Activated CD4-positive, alpha-beta memory T cell treated with anti-CD3 and anti-CD28 coated beads, Interleukin-2, amount 10 ng/mL, durations not matched to agents 7 days and 5 days (primary cell): ENCODE measurements around the gene STX1A. TPM values are rescaled to one million over a fixed set of nuclear protein-coding genes. Genes with fewer than 3 reads are reported as not detected.
A peak's percentile ranks its signal among the peaks of the same experiment; 100 is the strongest.
"Not testable (repeated sequence)": the region's sequence is repeated elsewhere in the genome, so short reads cannot be mapped to it uniquely, and the experiment has no call there.

Experiments
- CTCF ChIA-PET: fragments of 350-600 bp; sonication (Branson Sonifier 250); formaldehyde crosslinking; loops from one replicate; lab custom pipeline; 2021; ENCODE audit warnings: antibody characterized with exemption, inconsistent platforms; lab: Charles Lee
- POLR2A ChIA-PET: fragments of 350-600 bp; sonication (Branson Sonifier 250); formaldehyde crosslinking; loops from one replicate; lab custom pipeline; 2021; ENCODE audit warnings: antibody characterized with exemption; lab: Charles Lee
- DNase-seq: peaks from one replicate; pipeline ENCODE4 v3.0.0-alpha.2; 2020
- H3K27ac Mint-ChIP-seq: one replicate; pipeline ENCODE4 v1.8.0; 2021; ENCODE audit warnings: mild to moderate bottlenecking, mixed read lengths
- H3K27me3 Mint-ChIP-seq: one replicate; pipeline ENCODE4 v1.8.0; 2021; ENCODE audit warnings: mixed read lengths
- H3K36me3 Mint-ChIP-seq: one replicate; pipeline ENCODE4 v1.8.0; 2021; ENCODE audit warnings: low read depth, mixed read lengths
- H3K4me1 Mint-ChIP-seq: one replicate; pipeline ENCODE4 v1.8.0; 2021; ENCODE audit warnings: mixed read lengths
- H3K4me3 Mint-ChIP-seq: one replicate; pipeline ENCODE4 v1.8.0; 2021; ENCODE audit warnings: mild to moderate bottlenecking, mixed read lengths
- H3K9me3 Mint-ChIP-seq: one replicate; pipeline ENCODE4 v1.8.0; 2021; ENCODE audit warnings: mixed read lengths
- total RNA-seq, 2 experiments: library from RNA; stranded (reverse); gene quantifications; one replicate each; pipeline ENCODE4 v1.2.3, GENCODE V29; 2021

Gene STX1A
- total RNA-seq, 2 experiments from 2014 or later: 27.9 to 30.7 TPM

GRCh38 chr7:73669288-73669701 lies 50.2 kb downstream of the STX1A start:
- CTCF ChIA-PET: no interaction called here
- peaks cover 33% of the 10 kb centered on the region for H3K27me3 Mint-ChIP-seq
- H3K9me3 Mint-ChIP-seq: no peaks in the 10 kb centered on the region
- H3K4me3 Mint-ChIP-seq: no peak overlapping the region
- H3K4me1 Mint-ChIP-seq: peaks cover 10% of the 10 kb centered on the region
- H3K36me3 Mint-ChIP-seq: no peaks in the 10 kb centered on the region
- POLR2A ChIA-PET: interaction anchor here (1.5 kb wide), 1 partner anchor 15 kb away, joined by 5 read pairs; the partner anchor contains the start of gene BUD23
- no peak overlapping the region for H3K27ac Mint-ChIP-seq
- DNase-seq: no peak

GRCh38 chr7:73668886-73669230 lies 50.6 kb downstream of the STX1A start:
- CTCF ChIA-PET: no interaction called here
- POLR2A ChIA-PET: interaction anchor here (1.1 to 1.5 kb wide), 2 partner anchors 15 to 147 kb away, joined by 5 read pairs; partner anchors contain the start of genes BAZ1B and BUD23
- H3K36me3 Mint-ChIP-seq: no peaks in the 10 kb centered on the region
- H3K27me3 Mint-ChIP-seq: peaks cover 37% of the 10 kb centered on the region
- H3K9me3 Mint-ChIP-seq: no peaks in the 10 kb centered on the region
- H3K4me3 Mint-ChIP-seq: no peak overlapping the region
- peaks cover 12% of the 10 kb centered on the region for H3K4me1 Mint-ChIP-seq
- no peak for DNase-seq
- no peak overlapping the region for H3K27ac Mint-ChIP-seq

GRCh38 chr7:73668103-73668885 lies 51.2 kb downstream of the STX1A start:
- Mint-ChIP-seq H3K27me3 (peaks cover 38% of the 10 kb centered on the region), H3K36me3 (peaks cover under 1% of the 10 kb centered on the region), H3K4me1 (peaks cover 12% of the 10 kb centered on the region), H3K4me3 (peak overlapping the region; percentile 26), H3K27ac (no peak overlapping the region), H3K9me3 (peaks cover under 1% of the 10 kb centered on the region)
- CTCF ChIA-PET: interaction anchor here (0.8 to 1.1 kb wide), 3 partner anchors 16 to 70 kb away, joined by 3 to 6 read pairs (median 3); partner anchors contain the start of gene ABHD11
- DNase-seq: no peak
- POLR2A ChIA-PET: interaction anchor here (0.9 to 1.5 kb wide), 3 partner anchors 16 to 147 kb away, joined by 3 to 5 read pairs (median 5); partner anchors contain the start of genes BAZ1B and BUD23

- peaks cover 5% of the 10 kb centered on the region for H3K9me3 Mint-ChIP-seq
- peak; percentile 93 for DNase-seq
- H3K27ac Mint-ChIP-seq: no peak within 1 kb of the TSS
- H3K4me1 Mint-ChIP-seq: peaks cover 12% of the 10 kb centered on the region
- peak within 1 kb of the TSS; percentile 64 for H3K4me3 Mint-ChIP-seq
- POLR2A ChIA-PET: interaction anchor here (0.9 to 1.5 kb wide), 3 partner anchors 16 to 146 kb away, joined by 3 to 5 read pairs (median 5); partner anchors contain the start of genes BAZ1B and BUD23
- H3K36me3 Mint-ChIP-seq: peaks cover 4% of the 10 kb centered on the region
- peaks cover 43% of the 10 kb centered on the region for H3K27me3 Mint-ChIP-seq
- CTCF ChIA-PET: interaction anchor here (0.7 to 1.2 kb wide), 5 partner anchors 12 to 71 kb away, joined by 3 to 7 read pairs (median 3); partner anchors contain the start of gene ABHD11
Measured at GRCh38 chr7:73667344-73668102, 51.9 kb downstream of the STX1A start, which contains the start of gene VPS37D. Gene VPS37D (plus strand): TSS chr7:73667831. CDS start chr7:73667959, 128 bp downstream.

GRCh38 chr7:73663033-73663432 lies 56.4 kb downstream of the STX1A start:
- Mint-ChIP-seq H3K36me3 (peaks cover 4% of the 10 kb centered on the region), H3K27me3 (peaks cover 30% of the 10 kb centered on the region), H3K9me3 (peaks cover 5% of the 10 kb centered on the region), H3K27ac (no peak overlapping the region), H3K4me1 (peaks cover 8% of the 10 kb centered on the region), H3K4me3 (no peak overlapping the region)
- DNase-seq: no peak
- POLR2A ChIA-PET: no interaction called here
- CTCF ChIA-PET: interaction anchor here (0.7 kb wide), 1 partner anchor 74 kb away, joined by 4 read pairs; no protein-coding TSS in a partner anchor

- CTCF ChIA-PET: interaction anchor here (1.0 kb wide), 1 partner anchor 54 kb away, joined by 3 read pairs; no protein-coding TSS in a partner anchor
- peaks cover 25% of the 10 kb centered on the region for H3K27me3 Mint-ChIP-seq
- H3K36me3 Mint-ChIP-seq, H3K27ac Mint-ChIP-seq, H3K4me3 Mint-ChIP-seq, H3K4me1 Mint-ChIP-seq, POLR2A ChIA-PET, H3K9me3 Mint-ChIP-seq, DNase-seq: not testable (repeated sequence)
Measured at GRCh38 chr7:73660594-73660993, 58.9 kb downstream of the STX1A start.

GRCh38 chr7:73659983-73660382 lies 59.5 kb downstream of the STX1A start:
- no peak for DNase-seq
- H3K36me3 Mint-ChIP-seq: peaks cover 4% of the 10 kb centered on the region
- H3K4me1 Mint-ChIP-seq: peaks cover 3% of the 10 kb centered on the region
- no peak overlapping the region for H3K27ac Mint-ChIP-seq
- H3K27me3 Mint-ChIP-seq: peaks cover 26% of the 10 kb centered on the region
- H3K4me3 Mint-ChIP-seq: no peak overlapping the region
- CTCF ChIA-PET: interaction anchor here (1.0 to 1.1 kb wide), 2 partner anchors 54 to 74 kb away, joined by 3 read pairs; no protein-coding TSS in a partner anchor
- peaks cover 5% of the 10 kb centered on the region for H3K9me3 Mint-ChIP-seq
- POLR2A ChIA-PET: no interaction called here

GRCh38 chr7:73655309-73655708 lies 64.2 kb downstream of the STX1A start:
- H3K27ac Mint-ChIP-seq, POLR2A ChIA-PET, H3K4me1 Mint-ChIP-seq, H3K36me3 Mint-ChIP-seq, H3K4me3 Mint-ChIP-seq, DNase-seq, H3K9me3 Mint-ChIP-seq: not testable (repeated sequence)
- H3K27me3 Mint-ChIP-seq: peaks cover 24% of the 10 kb centered on the region
- CTCF ChIA-PET: interaction anchor here (0.6 kb wide), 1 partner anchor 12 kb away, joined by 3 read pairs; no protein-coding TSS in a partner anchor

- no peaks in the 10 kb centered on the region for H3K9me3 Mint-ChIP-seq
- no peak overlapping the region for H3K4me3 Mint-ChIP-seq
- H3K36me3 Mint-ChIP-seq: no peaks in the 10 kb centered on the region
- CTCF ChIA-PET: interaction anchor here (0.5 kb wide), 1 partner anchor 121 kb away, joined by 3 read pairs; no protein-coding TSS in a partner anchor
- peaks cover 7% of the 10 kb centered on the region for H3K4me1 Mint-ChIP-seq
- H3K27ac Mint-ChIP-seq: no peak overlapping the region
- H3K27me3 Mint-ChIP-seq: peaks cover 41% of the 10 kb centered on the region
- POLR2A ChIA-PET: no interaction called here
- no peak for DNase-seq
Measured at GRCh38 chr7:73652541-73652949, 66.9 kb downstream of the STX1A start.

- Mint-ChIP-seq H3K27me3 (peaks cover 58% of the 10 kb centered on the region), H3K36me3 (no peaks in the 10 kb centered on the region), H3K9me3 (no peaks in the 10 kb centered on the region), H3K4me3 (no peak overlapping the region), H3K27ac (no peak overlapping the region), H3K4me1 (peaks cover 7% of the 10 kb centered on the region)
- POLR2A ChIA-PET: no interaction called here
- DNase-seq: no peak
- CTCF ChIA-PET: no interaction called here
Measured at GRCh38 chr7:73650524-73650923, 68.9 kb downstream of the STX1A start.

GRCh38 chr7:73649576-73649975 lies 69.9 kb downstream of the STX1A start:
- no peak overlapping the region for H3K4me3 Mint-ChIP-seq
- ChIA-PET CTCF (no interaction called here), POLR2A (no interaction called here)
- DNase-seq: no peak
- no peaks in the 10 kb centered on the region for H3K36me3 Mint-ChIP-seq
- H3K27ac Mint-ChIP-seq: no peak overlapping the region
- H3K4me1 Mint-ChIP-seq: peaks cover 7% of the 10 kb centered on the region
- no peaks in the 10 kb centered on the region for H3K9me3 Mint-ChIP-seq
- H3K27me3 Mint-ChIP-seq: peaks cover 60% of the 10 kb centered on the region
